H1 (cell line): ENCODE data around the gene SCAF1. TPM values are rescaled to one million over a fixed set of nuclear protein-coding genes. Genes with fewer than 3 reads are reported as not detected.
A peak's percentile ranks its signal among the peaks of the same experiment; 100 is the strongest.

Experiments used
- CTCF ChIA-PET: fragments of 300-600 bp; sonication (Branson Sonifier 250); formaldehyde crosslinking; loops from one replicate; lab custom pipeline; 2021; ENCODE audit not compliant: partially characterized antibody; lab: Charles Lee
- POLR2A ChIA-PET: fragments of 300-600 bp; sonication (Branson Sonifier 250); formaldehyde crosslinking; loops from one replicate; lab custom pipeline; 2021; ENCODE audit warnings: inconsistent platforms; ENCODE audit not compliant: partially characterized antibody; lab: Charles Lee
- DNase-seq, 2 experiments: peaks; one replicate each; pipeline versions ENCODE4 v3.0.0 to v3.0.0-alpha.2; 2010 to 2022; ENCODE audit warnings: low spot score in 2 of 2, low read depth in 1 of 2, mixed read lengths in 1 of 2
- FAIRE-seq: peaks from 2 replicates; lab custom pipeline; 2011; peaks lifted over from hg19 to GRCh38; lab: Jason Lieb, UNC
- H2AFZ ChIP-seq: 2 replicates; pipeline ENCODE4 v1.8.1; 2012; ENCODE audit warnings: low read length, inconsistent platforms
- H2AK5ac ChIP-seq: 2 replicates; pipeline ENCODE4 v1.6.1; 2013; ENCODE audit warnings: low read depth, low read length
- H2BK120ac ChIP-seq: replicated peaks from 2 replicates; pipeline ENCODE3; 2013; ENCODE audit warnings: low read depth, low read length, inconsistent platforms
- H2BK12ac ChIP-seq: 2 replicates; pipeline ENCODE4 v1.6.1; 2013; ENCODE audit warnings: low read depth, low read length
- H2BK15ac ChIP-seq: 2 replicates; pipeline ENCODE4 v1.6.1; 2013; ENCODE audit warnings: low read length
- H2BK20ac ChIP-seq: 2 replicates; pipeline ENCODE4 v1.6.1; 2013; ENCODE audit warnings: low read length
- H2BK5ac ChIP-seq: 2 replicates; pipeline ENCODE4 v1.6.1; 2013; ENCODE audit warnings: low read depth, low read length
- H3K14ac ChIP-seq: 2 replicates; pipeline ENCODE4 v1.6.1; 2013; ENCODE audit warnings: inconsistent platforms; ENCODE audit not compliant: insufficient read length
- H3K18ac ChIP-seq: 2 replicates; pipeline ENCODE4 v1.6.1; 2013; ENCODE audit warnings: low read length; ENCODE audit errors: extremely low read depth
- H3K23ac ChIP-seq: 2 replicates; pipeline ENCODE4 v1.6.1; 2013; ENCODE audit warnings: inconsistent platforms; ENCODE audit not compliant: insufficient read length
- H3K23me2 ChIP-seq: 2 replicates; pipeline ENCODE4 v1.6.1; 2013; ENCODE audit warnings: low read depth, low read length
- H3K27ac ChIP-seq: 2 replicates; pipeline ENCODE4 v1.6.1; 2011; ENCODE audit warnings: low read depth, low read length, inconsistent platforms
- H3K27me3 ChIP-seq, 4 experiments: replicated peaks in 1 of 4; 1 replicate in 1 of 4; 2 replicates in 3 of 4; pipeline versions ENCODE4 v1.6.1 to v1.8.1; 2011 to 2013; ENCODE audit warnings: low read length in 3 of 4, mild to moderate bottlenecking in 3 of 4, inconsistent platforms in 2 of 4, mixed read lengths in 2 of 4, moderate library complexity in 1 of 4; ENCODE audit not compliant: control insufficient read depth in 3 of 4, insufficient read depth in 3 of 4; ENCODE audit errors: extremely low read depth in 1 of 4
- H3K36me3 ChIP-seq, 4 experiments: 2 replicates each; pipeline versions ENCODE4 v1.6.1 to v1.8.1; 2011 to 2013; ENCODE audit warnings: mild to moderate bottlenecking in 4 of 4, low read length in 3 of 4, moderate library complexity in 2 of 4, control low read depth in 1 of 4, inconsistent platforms in 1 of 4; ENCODE audit not compliant: insufficient read depth in 4 of 4, control insufficient read depth in 2 of 4
- H3K4ac ChIP-seq: replicated peaks from 2 replicates; pipeline ENCODE3; 2013; ENCODE audit warnings: low read length, low read depth, mixed read lengths, inconsistent platforms; ENCODE audit not compliant: insufficient read length
- H3K4me1 ChIP-seq, 4 experiments: replicated peaks in 1 of 4; 1 replicate in 1 of 4; 2 replicates in 3 of 4; pipeline versions ENCODE4 v1.6.1 to v1.8.1; 2011 to 2013; ENCODE audit warnings: low read length in 3 of 4, inconsistent platforms in 2 of 4, mixed read lengths in 1 of 4; ENCODE audit not compliant: insufficient read depth in 4 of 4, control insufficient read depth in 3 of 4
- H3K4me2 ChIP-seq, 2 experiments: 2 replicates each; pipeline versions ENCODE4 v1.6.1 to v1.8.1; 2011 to 2013; ENCODE audit warnings: low read depth in 2 of 2, low read length in 2 of 2, control low read depth in 1 of 2, inconsistent platforms in 1 of 2, mild to moderate bottlenecking in 1 of 2; ENCODE audit not compliant: insufficient read depth in 1 of 2
- H3K4me3 ChIP-seq, 4 experiments: fragments of 200-600, 300-600 bp in 1 of 4; sonication (generic), shearing (Covaris generic), sonication (Bioruptor Twin) in 1 of 4; 2 replicates each; pipeline versions ENCODE4 v1.5.1 to v1.8.1; 2011 to 2016; ENCODE audit warnings: low read length in 4 of 4, low read depth in 3 of 4, control low read depth in 2 of 4, inconsistent platforms in 2 of 4, mild to moderate bottlenecking in 2 of 4, mixed read lengths in 1 of 4, moderate library complexity in 1 of 4; ENCODE audit not compliant: insufficient read depth in 2 of 4; ENCODE audit errors: extremely low read depth in 1 of 4
- H3K56ac ChIP-seq: replicated peaks from 2 replicates; pipeline ENCODE3; 2013; ENCODE audit warnings: low read depth, mild to moderate bottlenecking, mixed read lengths, low read length, inconsistent platforms; ENCODE audit not compliant: insufficient read length
- H3K79me1 ChIP-seq: 2 replicates; pipeline ENCODE4 v1.6.1; 2013; ENCODE audit warnings: low read depth, low read length, control low read depth
- H3K79me2 ChIP-seq, 2 experiments: 2 replicates each; pipeline versions ENCODE4 v1.6.1 to v1.8.1; 2012 to 2013; ENCODE audit warnings: low read length in 2 of 2, mild to moderate bottlenecking in 2 of 2, inconsistent platforms in 1 of 2; ENCODE audit not compliant: insufficient read depth in 2 of 2, control insufficient read depth in 1 of 2
- H3K9ac ChIP-seq, 4 experiments: replicated peaks in 1 of 4; 1 replicate in 1 of 4; 2 replicates in 3 of 4; pipeline versions ENCODE4 v1.6.1 to v1.8.1; 2011 to 2013; ENCODE audit warnings: low read depth in 3 of 4, low read length in 3 of 4, control low read depth in 2 of 4, mild to moderate bottlenecking in 2 of 4, moderate library complexity in 2 of 4, inconsistent platforms in 1 of 4; ENCODE audit errors: extremely low read depth in 1 of 4
- H3K9me3 ChIP-seq, 2 experiments: 2 replicates each; pipeline versions ENCODE4 v1.6.1 to v1.8.1; 2012 to 2013; ENCODE audit warnings: mild to moderate bottlenecking in 2 of 2, moderate library complexity in 2 of 2, control low read depth in 1 of 2, inconsistent platforms in 1 of 2, low read depth in 1 of 2, low read length in 1 of 2, mixed read lengths in 1 of 2; ENCODE audit not compliant: insufficient read depth in 2 of 2
- H4K20me1 ChIP-seq, 2 experiments: replicated peaks in 1 of 2; 2 replicates each; pipeline versions ENCODE3 to v1.8.1; 2011 to 2013; ENCODE audit warnings: inconsistent platforms in 2 of 2, low read length in 2 of 2, mild to moderate bottlenecking in 1 of 2; ENCODE audit not compliant: insufficient read depth in 2 of 2, control insufficient read depth in 1 of 2
- H4K5ac ChIP-seq: 2 replicates; pipeline ENCODE4 v1.6.1; 2013; ENCODE audit warnings: low read length, low read depth, mixed read lengths, inconsistent platforms; ENCODE audit not compliant: insufficient read length
- H4K8ac ChIP-seq: 2 replicates; pipeline ENCODE4 v1.8.0; 2013; ENCODE audit warnings: mild to moderate bottlenecking, moderate library complexity, low read length, inconsistent platforms; ENCODE audit not compliant: insufficient read depth; ENCODE audit errors: extremely low read depth
- H4K91ac ChIP-seq: replicated peaks from 2 replicates; pipeline ENCODE3; 2013; ENCODE audit warnings: low read length, mixed read lengths, inconsistent platforms; ENCODE audit not compliant: insufficient read length
- CEBPB ChIP-seq: IDR thresholded peaks from 2 replicates; pipeline ENCODE4 v1.6.1; 2012; ENCODE audit warnings: low read depth, low read length
- HDAC2 ChIP-seq, 2 experiments: fragments of 300-600 bp in 1 of 2; sonication (generic) in 1 of 2; IDR thresholded peaks; 2 replicates each; pipeline ENCODE4 v1.6.1; 2011 to 2012; ENCODE audit warnings: low read depth in 2 of 2, low read length in 2 of 2, mild to moderate bottlenecking in 2 of 2, moderate library complexity in 2 of 2, borderline replicate concordance in 1 of 2, inconsistent platforms in 1 of 2
- HDAC6 ChIP-seq: IDR thresholded peaks from one replicate; pipeline ENCODE4 v1.7.1; 2012; ENCODE audit warnings: low read depth, mild to moderate bottlenecking, inconsistent platforms, low read length, moderate library complexity
- SIRT6 ChIP-seq: IDR thresholded peaks from one replicate; pipeline ENCODE4 v1.7.1; 2012; ENCODE audit warnings: low read length, inconsistent platforms
- TBP ChIP-seq: IDR thresholded peaks from 2 replicates; pipeline ENCODE4 v1.6.1; 2011; ENCODE audit warnings: low read depth, low read length, improper control_type of control experiment
- WGBS, 2 experiments: shearing (Covaris generic) in 1 of 2; methylation state at CpG; one replicate each; pipeline versions ENCODE4 v1.1.6 to v1.1.7; 2013 to 2015; ENCODE audit warnings: low lambda C conversion rate in 2 of 2, mixed read lengths in 2 of 2, inconsistent platforms in 1 of 2, low coverage in 1 of 2, missing lambda C conversion rate in 1 of 2; ENCODE audit not compliant: insufficient replicate concordance in 2 of 2, insufficient coverage in 1 of 2, insufficient read length in 1 of 2; ENCODE audit errors: extremely low coverage in 1 of 2, missing lambda C conversion rate in 1 of 2; 5-methylcytosine and 5-hydroxymethylcytosine counted together
- polyA plus RNA-seq, 7 experiments: library from polyadenylated mRNA; depleted of rRNA in 3 of 7; stranded (reverse) in 5 of 7; unstranded in 2 of 7; fragments of >200 nt in 5 of 7; fragments of 200-250 nt in 2 of 7; gene quantifications; 1 replicate in 5 of 7; 2 replicates in 1 of 7; 4 replicates in 1 of 7; pipeline versions ENCODE4 v1.2.1 to v1.2.3, GENCODE V29; 2011 to 2013; ENCODE audit warnings: missing spikeins in 2 of 7, mixed read lengths in 2 of 7
- total RNA-seq: library from RNA; stranded (reverse); fragmentation: NEBNext Ultra II Directional; extraction: Animal tissue kit (Norgen Biotek cat#: 25700); gene quantifications from 2 replicates; pipeline ENCODE4 v1.2.1, GENCODE V29; 2021

Gene SCAF1
- total and polyA plus RNA-seq, 2 of the 8 experiments (the other 6 are each of a cell fraction or from before 2014, with no cell fraction given): 9.7 to 81.7 TPM

GRCh38 chr19:49657493-49658138, 15.6 kb downstream of the SCAF1 start:
- Histone ChIP-seq H4K5ac (no peak overlapping the region), H2AK5ac (no peak overlapping the region), H2BK15ac (no peak overlapping the region; the same call in 1 of the 2 replicates), H3K4me3 (no peak overlapping the region), H3K27ac (no peak overlapping the region), H3K27me3 (no peaks in the 10 kb centered on the region), H3K23ac (no peak overlapping the region), H3K4me1 (peaks cover 0 to 14% (median 5%) of the 10 kb centered on the region in 4 experiments; a peak in 4 of 7 replicates), H2BK12ac (no peak overlapping the region), H2AFZ (no peak overlapping the region), H3K79me2 (no peaks in the 10 kb centered on the region), H2BK120ac (no peak overlapping the region), H3K56ac (no peak overlapping the region), H3K23me2 (no peaks in the 10 kb centered on the region; the same call in 1 of the 2 replicates), H4K8ac (peak overlapping the region; percentile 62; the same call in 1 of the 2 replicates), H3K4ac (no peak overlapping the region), H3K14ac (no peak overlapping the region), H3K4me2 (no peak overlapping the region; a peak in 1 of 4 replicates), H2BK5ac (no peak overlapping the region), H3K9me3 (peaks cover 9 to 11% of the 10 kb centered on the region in 2 experiments), H3K18ac (no peak overlapping the region), H3K9ac (no peak overlapping the region; a peak in 1 of 7 replicates), H3K79me1 (0 out of 2 replicates have a peak, but pooled peaks cover 5% of the 10 kb centered on the region), H2BK20ac (no peak overlapping the region), H4K20me1 (peaks cover 6 to 23% of the 10 kb centered on the region in 2 experiments), H3K36me3 (peaks cover 23 to 83% (median 60%) of the 10 kb centered on the region in 4 experiments; a peak in 7 of 8 replicates), H4K91ac (no peak overlapping the region)
- 87% methylated on average over 19 of the region's 22 CpGs; no CpG with 5 or more reads in 1 of the 2 experiments for WGBS, 2 experiments
- TF ChIP-seq HDAC2 (IDR thresholded peaks at IDR 0.05; ENCODE audit: borderline replicate concordance in 1 of 2, low read depth in 2 of 2, low read length in 2 of 2) (no peak), CEBPB (no peak), SIRT6 (no peak), TBP (no peak), HDAC6 (no peak)
- FAIRE-seq: no peak
- DNase-seq: no peak
- CTCF ChIA-PET: interaction anchor here (0.9 to 3.8 kb wide), 5 partner anchors 9 to 27 kb away, joined by 3 to 39 read pairs (median 6); no protein-coding TSS in a partner anchor
- POLR2A ChIA-PET: interaction anchor here (0.7 to 18.0 kb wide), 7 partner anchors 7 to 65 kb away, joined by 3 to 275 read pairs (median 6); partner anchors contain the start of genes BCL2L12, IRF3, PRMT1 and RRAS
